Keratinocyte (primary cell): Measurements from ENCODE around the gene SEC31A. TPM values are rescaled to one million over a fixed set of nuclear protein-coding genes. Genes with fewer than 3 reads are reported as not detected.

Source experiments
- DNase-seq: peaks from one replicate; pipeline ENCODE4 v3.0.0-alpha.2; 2011; ENCODE audit warnings: low read depth, missing footprints, low spot score
- FAIRE-seq: peaks from 2 replicates; lab custom pipeline; 2011; peaks lifted over from hg19 to GRCh38; lab: Jason Lieb, UNC
- H2AFZ ChIP-seq: 2 replicates; pipeline ENCODE4 v1.6.0; 2012; ENCODE audit warnings: low read length, control low read depth, inconsistent platforms; ENCODE audit not compliant: control insufficient read depth
- H3K27ac ChIP-seq: 2 replicates; pipeline ENCODE4 v1.5.1; 2011; ENCODE audit warnings: low read length; ENCODE audit not compliant: control insufficient read depth, insufficient read depth
- H3K27me3 ChIP-seq: 3 replicates; pipeline ENCODE4 v1.6.0; 2011; ENCODE audit warnings: low read length; ENCODE audit not compliant: control insufficient read depth, insufficient read depth; ENCODE audit errors: extremely low read depth
- H3K36me3 ChIP-seq, 2 experiments: 2 replicates in 1 of 2; 3 replicates in 1 of 2; pipeline ENCODE4 v1.5.1; 2011; ENCODE audit warnings: low read length in 2 of 2, mild to moderate bottlenecking in 1 of 2; ENCODE audit not compliant: control insufficient read depth in 2 of 2, insufficient read depth in 2 of 2; ENCODE audit errors: extremely low read depth in 1 of 2
- H3K4me1 ChIP-seq: 3 replicates; pipeline ENCODE4 v1.5.1; 2011; ENCODE audit warnings: low read length; ENCODE audit not compliant: control insufficient read depth, insufficient read depth; ENCODE audit errors: extremely low read depth
- H3K4me2 ChIP-seq: 3 replicates; pipeline ENCODE4 v1.6.0; 2011; ENCODE audit warnings: low read depth, low read length; ENCODE audit not compliant: control insufficient read depth, insufficient read depth; ENCODE audit errors: extremely low read depth
- H3K4me3 ChIP-seq, 3 experiments: fragments of 200-600 bp in 1 of 3; sonication (generic) in 1 of 3; 2 replicates in 2 of 3; 3 replicates in 1 of 3; pipeline ENCODE4 v1.5.1; 2011 to 2016; ENCODE audit warnings: low read length in 3 of 3, mild to moderate bottlenecking in 3 of 3, control low read depth in 2 of 3, inconsistent platforms in 1 of 3, low read depth in 1 of 3, mixed read lengths in 1 of 3, mixed run types in 1 of 3, moderate library complexity in 1 of 3; ENCODE audit not compliant: control insufficient read depth in 2 of 3, insufficient read depth in 2 of 3; ENCODE audit errors: extremely low read depth in 1 of 3
- H3K79me2 ChIP-seq: 2 replicates; pipeline ENCODE4 v1.6.0; 2012; ENCODE audit warnings: low read length; ENCODE audit not compliant: control insufficient read depth, insufficient read depth
- H3K9ac ChIP-seq: 3 replicates; pipeline ENCODE4 v1.6.0; 2011; ENCODE audit warnings: low read length; ENCODE audit not compliant: control insufficient read depth, insufficient read depth; ENCODE audit errors: extremely low read depth
- H3K9me1 ChIP-seq: 3 replicates; pipeline ENCODE4 v1.6.0; 2011; ENCODE audit warnings: low read length; ENCODE audit not compliant: control insufficient read depth, insufficient read depth; ENCODE audit errors: extremely low read depth
- H3K9me3 ChIP-seq: 2 replicates; pipeline ENCODE4 v1.5.1; 2012; ENCODE audit warnings: low read depth, low read length; ENCODE audit not compliant: control insufficient read depth
- H4K20me1 ChIP-seq: 3 replicates; pipeline ENCODE4 v1.6.0; 2011; ENCODE audit warnings: low read length; ENCODE audit not compliant: control insufficient read depth, insufficient read depth; ENCODE audit errors: extremely low read depth
- EZH2 ChIP-seq: IDR thresholded peaks from one replicate; pipeline ENCODE4 v1.6.1; 2012; ENCODE audit warnings: inconsistent platforms, mild to moderate bottlenecking, low read length, moderate library complexity
- dilution Hi-C: fragments of 300-500 bp; cut with MboI; formaldehyde crosslinking; loops from one replicate; pipeline ENCODE4 v1.7.0; 2020; ENCODE audit warnings: low sequenced_read_pairs; ENCODE audit not compliant: extremely low pct_ligation_motif_present
- polyA plus RNA-seq, 5 experiments: library from polyadenylated mRNA; depleted of rRNA in 3 of 5; stranded (reverse) in 3 of 5; stranded (forward) in 1 of 5; unstranded in 1 of 5; fragments of >200 nt; gene quantifications; 1 replicate in 1 of 5; 2 replicates in 3 of 5; 3 replicates in 1 of 5; pipeline versions ENCODE4 v1.2.1 to v1.2.3, GENCODE V29; 2011 to 2012; ENCODE audit warnings: missing spikeins in 2 of 5, low read depth in 1 of 5, low replicate concordance in 1 of 5
- TF ChIP-seq, protein P1 (sequence below), 3 experiments: IDR thresholded peaks in 1 of 3; conservative IDR thresholded peaks in 1 of 3; optimal IDR thresholded peaks in 1 of 3; 2 replicates in 2 of 3; 3 replicates in 1 of 3; pipeline versions ENCODE3 to v1.5.1; 2011; ENCODE audit warnings: low read length in 3 of 3, mild to moderate bottlenecking in 3 of 3, moderate library complexity in 2 of 3, control low read depth in 1 of 3, inconsistent platforms in 1 of 3; ENCODE audit not compliant: insufficient read depth in 2 of 3; ENCODE audit errors: extremely low read depth in 1 of 3

Gene SEC31A
- polyA plus RNA-seq, 1 donor (not counting 4 experiments of a cell fraction or from before 2014, with no cell fraction given), result 192 TPM

DNA sequence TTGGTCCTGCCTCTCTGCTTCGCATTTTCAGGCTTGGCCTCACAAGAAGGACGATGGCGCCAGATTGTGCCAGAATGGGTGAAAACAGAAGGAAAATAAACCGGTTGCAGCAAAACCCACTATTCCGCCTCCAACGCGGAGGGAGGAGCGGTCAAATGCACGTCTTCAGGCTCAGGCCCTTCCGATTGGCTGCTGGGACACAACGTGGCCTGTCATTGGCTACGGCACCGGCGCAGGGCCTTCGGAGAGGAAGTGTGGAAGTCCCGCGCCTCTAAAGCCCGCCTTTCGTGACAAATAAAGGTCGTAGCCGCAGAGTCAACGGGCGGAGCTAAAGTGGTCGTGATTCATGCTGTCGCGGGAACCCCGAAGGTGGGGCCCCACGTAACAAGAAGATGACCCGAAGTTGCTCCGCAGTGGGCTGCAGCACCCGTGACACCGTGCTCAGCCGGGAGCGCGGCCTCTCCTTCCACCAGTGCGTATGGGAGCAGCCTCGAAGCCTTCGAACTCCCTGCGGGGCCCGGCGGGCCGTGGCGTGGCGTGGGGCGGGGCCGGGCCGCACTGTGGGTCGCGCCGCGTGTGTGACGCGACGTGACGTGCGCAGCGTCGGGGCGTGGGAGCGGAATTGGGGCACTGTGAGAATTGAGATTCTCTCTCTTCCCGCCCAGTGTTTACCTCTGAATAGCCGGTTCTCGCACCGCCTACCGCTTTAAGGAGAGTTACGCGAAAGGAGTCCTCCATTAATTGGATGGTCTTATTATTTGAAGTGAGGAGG, 9.6 kb upstream of the SEC31A start, which contains the start of gene THAP9:
THAP9 (plus strand) TSS at position 325 of the 772 bp plus-strand sequence; CDS start at position 393, 68 bp downstream.
- H3K4me1 ChIP-seq, result peaks cover 15% of the 10 kb centered on the region
- no peaks in the 10 kb centered on the region for H3K27me3 ChIP-seq
- H3K9me1 ChIP-seq, result no peaks in the 10 kb centered on the region
- no peaks in the 10 kb centered on the region for H4K20me1 ChIP-seq
- dilution Hi-C loops, result no loop called here
- H3K36me3 ChIP-seq, result peaks cover 8% of the 10 kb centered on the region in 2 experiments
- peak within 1 kb of the TSS; percentile 75 to 98 (median 93) for H3K4me3 ChIP-seq
- peak within 1 kb of the TSS; percentile 92 for H3K9ac ChIP-seq
- TF ChIP-seq, protein P1, sequence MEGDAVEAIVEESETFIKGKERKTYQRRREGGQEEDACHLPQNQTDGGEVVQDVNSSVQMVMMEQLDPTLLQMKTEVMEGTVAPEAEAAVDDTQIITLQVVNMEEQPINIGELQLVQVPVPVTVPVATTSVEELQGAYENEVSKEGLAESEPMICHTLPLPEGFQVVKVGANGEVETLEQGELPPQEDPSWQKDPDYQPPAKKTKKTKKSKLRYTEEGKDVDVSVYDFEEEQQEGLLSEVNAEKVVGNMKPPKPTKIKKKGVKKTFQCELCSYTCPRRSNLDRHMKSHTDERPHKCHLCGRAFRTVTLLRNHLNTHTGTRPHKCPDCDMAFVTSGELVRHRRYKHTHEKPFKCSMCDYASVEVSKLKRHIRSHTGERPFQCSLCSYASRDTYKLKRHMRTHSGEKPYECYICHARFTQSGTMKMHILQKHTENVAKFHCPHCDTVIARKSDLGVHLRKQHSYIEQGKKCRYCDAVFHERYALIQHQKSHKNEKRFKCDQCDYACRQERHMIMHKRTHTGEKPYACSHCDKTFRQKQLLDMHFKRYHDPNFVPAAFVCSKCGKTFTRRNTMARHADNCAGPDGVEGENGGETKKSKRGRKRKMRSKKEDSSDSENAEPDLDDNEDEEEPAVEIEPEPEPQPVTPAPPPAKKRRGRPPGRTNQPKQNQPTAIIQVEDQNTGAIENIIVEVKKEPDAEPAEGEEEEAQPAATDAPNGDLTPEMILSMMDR (optimal IDR thresholded peaks at IDR 0.05 in 1 of 3, IDR thresholded peaks at IDR 0.05 in 1 of 3, conservative IDR thresholded peaks at IDR 0.05 in 1 of 3; ENCODE audit: extremely low read depth in 1 of 3, insufficient read depth in 2 of 3, low read length in 3 of 3), result no peak
- TF ChIP-seq EZH2, result no peak
- DNase-seq (peak; percentile 93), FAIRE-seq (peak; percentile 94)
- peak within 1 kb of the TSS; percentile 92 for H3K27ac ChIP-seq
- no peaks in the 10 kb centered on the region for H3K9me3 ChIP-seq
- H2AFZ ChIP-seq, result peak within 1 kb of the TSS; percentile 84
- H3K4me2 ChIP-seq, result peak within 1 kb of the TSS; percentile 78
- H3K79me2 ChIP-seq, result peaks cover 49% of the 10 kb centered on the region

DNA sequence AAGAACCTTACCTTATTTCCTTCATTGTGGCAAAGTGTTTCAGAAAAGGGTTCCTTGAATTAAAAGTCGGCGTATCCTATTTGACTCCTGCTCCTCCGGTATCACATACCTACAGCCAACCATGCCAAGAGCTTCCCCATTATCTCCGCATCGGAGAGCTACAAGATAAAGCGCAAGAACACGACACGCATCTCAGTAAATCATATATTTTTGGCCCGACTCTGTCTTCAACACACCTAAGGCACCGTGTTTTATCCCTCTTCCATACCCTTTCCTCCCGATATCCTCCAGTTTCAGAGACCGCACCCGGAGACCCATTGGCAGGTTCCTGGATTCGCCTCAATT, 9.1 kb upstream of the SEC31A start:
- Histone ChIP-seq H2AFZ (peak overlapping the region; percentile 70), H3K4me2 (peak overlapping the region; percentile 78), H3K4me1 (peaks cover 14% of the 10 kb centered on the region), H4K20me1 (no peaks in the 10 kb centered on the region), H3K4me3 (peak overlapping the region; percentile 75 to 98 (median 93)), H3K36me3 (peaks cover 8 to 11% of the 10 kb centered on the region in 2 experiments), H3K27me3 (no peaks in the 10 kb centered on the region), H3K9me1 (no peaks in the 10 kb centered on the region), H3K79me2 (peaks cover 53% of the 10 kb centered on the region), H3K27ac (peak overlapping the region; percentile 92), H3K9me3 (no peaks in the 10 kb centered on the region), H3K9ac (peak overlapping the region; percentile 92)
- dilution Hi-C loops, result no loop called here
- peak; percentile 44 for FAIRE-seq
- TF ChIP-seq, protein P1 (optimal IDR thresholded peaks at IDR 0.05 in 1 of 3, IDR thresholded peaks at IDR 0.05 in 1 of 3, conservative IDR thresholded peaks at IDR 0.05 in 1 of 3; ENCODE audit: extremely low read depth in 1 of 3, insufficient read depth in 2 of 3, low read length in 3 of 3), result no peak
- TF ChIP-seq EZH2, result no peak
- DNase-seq, result no peak
